Breast epithelium (tissue), 4 donors: ENCODE data around the gene DAB2IP. TPM values are rescaled to one million over a fixed set of nuclear protein-coding genes. Genes with fewer than 3 reads are reported as not detected.

Source experiments
- DNase-seq, 2 donors: peaks; one replicate each; pipeline ENCODE4 v3.0.0-alpha.2; 2019; ENCODE audit warnings: low spot score in 2 of 2
- H3K27ac ChIP-seq, 2 donors: fragments of 200-600 bp; sonication (generic) in 1 of 2; one replicate each; pipeline ENCODE4 v1.5.1; 2016 to 2019; ENCODE audit warnings: mild to moderate bottlenecking in 1 of 2
- H3K27me3 ChIP-seq, 2 donors: fragments of 200-600 bp; sonication (generic) in 1 of 2; one replicate each; pipeline versions ENCODE4 v1.5.1 to v1.6.0; 2017 to 2019; ENCODE audit warnings: control low read depth in 1 of 2, mild to moderate bottlenecking in 1 of 2
- H3K36me3 ChIP-seq: fragments of 200-600 bp; one replicate; pipeline ENCODE4 v1.5.1; 2019
- H3K4me1 ChIP-seq, 2 donors: fragments of 200-600 bp; sonication (generic); one replicate each; pipeline ENCODE4 v1.5.1; 2016 to 2019; ENCODE audit warnings: control low read depth in 1 of 2
- H3K4me3 ChIP-seq, 3 donors: fragments of 200-600 bp; sonication (generic); 1 replicate in 2 of 3; 2 replicates in 1 of 3; pipeline ENCODE4 v1.5.1; 2016 to 2019; ENCODE audit warnings: mild to moderate bottlenecking in 3 of 3, moderate library complexity in 2 of 3
- H3K9me3 ChIP-seq, 2 donors: fragments of 200-600 bp; sonication (generic) in 1 of 2; one replicate each; pipeline ENCODE4 v1.5.1; 2016 to 2019; ENCODE audit warnings: control low read depth in 1 of 2
- CTCF ChIP-seq, 3 donors: fragments of 450-650 bp; IDR thresholded peaks; one replicate each; pipeline ENCODE4 v1.5.1; 2016 to 2017; ENCODE audit warnings: antibody characterized with exemption in 3 of 3, mild to moderate bottlenecking in 3 of 3, moderate library complexity in 3 of 3
- POLR2A ChIP-seq: fragments of 450-650 bp; IDR thresholded peaks from one replicate; pipeline ENCODE4 v1.6.1; 2016; ENCODE audit warnings: antibody characterized with exemption, mild to moderate bottlenecking, moderate library complexity
- POLR2AphosphoS5 ChIP-seq, 3 donors: sonication (generic); formaldehyde crosslinking; IDR thresholded peaks; one replicate each; pipeline ENCODE4 v1.6.1; 2017; ENCODE audit warnings: antibody characterized with exemption in 3 of 3
- intact Hi-C: fragments of 100-400 bp; cut with DNase I; formaldehyde crosslinking; loops from one replicate; pipeline ENCODE4 v1.15.1; 2023; ENCODE audit warnings: low total_unique reads
- total RNA-seq, 3 donors: library from RNA; depleted of rRNA; stranded (reverse); fragments of >200 nt; gene quantifications; one replicate each; pipeline ENCODE4 v1.1.0, GENCODE V29; 2016

Gene DAB2IP
- total RNA-seq, 3 donors from 2014 or later: 16.0 to 56.0 (median 55.8) TPM

- peak; percentile 86 to 96 for DNase-seq
- intact Hi-C loops: loop anchor here (5.0 kb wide), 1 partner anchor 42 kb away; no protein-coding TSS in a partner anchor
These were observed 48.9 kb downstream of the DAB2IP start for GRCh38 chr9:121700165-121700831.

GRCh38 chr9:121700832-121701419, 49.5 kb downstream of the DAB2IP start:
- Histone ChIP-seq H3K9me3 (no peaks in the 10 kb centered on the region), H3K4me3 (peak overlapping the region; percentile 60 to 96 (median 74)), H3K27ac (peak overlapping the region; percentile 92 to 95), H3K36me3 (no peaks in the 10 kb centered on the region), H3K27me3 (no peaks in the 10 kb centered on the region), H3K4me1 (peaks cover 5 to 7% of the 10 kb centered on the region in 2 donors)
- no peak for DNase-seq
- intact Hi-C loops: loop anchor here (5.0 kb wide), 1 partner anchor 41 kb away; no protein-coding TSS in a partner anchor
- TF ChIP-seq POLR2AphosphoS5 (IDR thresholded peaks at IDR 0.05) (no peak), CTCF (IDR thresholded peaks at IDR 0.05) (no peak), POLR2A (no peak)

More at GRCh38 chr9:121700165-121700831, 48.9 kb downstream of the DAB2IP start:
- peak overlapping the region; percentile 92 to 95 for H3K27ac ChIP-seq
- no peaks in the 10 kb centered on the region for H3K36me3 ChIP-seq
- H3K9me3 ChIP-seq: no peaks in the 10 kb centered on the region
- H3K27me3 ChIP-seq: no peaks in the 10 kb centered on the region
- H3K4me3 ChIP-seq: peak overlapping the region; percentile 60 to 96 (median 74)
- H3K4me1 ChIP-seq: peaks cover 5 to 7% of the 10 kb centered on the region in 2 donors
- TF ChIP-seq CTCF (IDR thresholded peaks at IDR 0.05) (peak; percentile 44 to 83 (median 47)), POLR2AphosphoS5 (IDR thresholded peaks at IDR 0.05) (peak in 2 of 3 donors; percentile 10 to 57), POLR2A (no peak)

- no peaks in the 10 kb centered on the region for H3K9me3 ChIP-seq
- peak overlapping the region; percentile 92 to 95 for H3K27ac ChIP-seq
- peaks cover 5 to 7% of the 10 kb centered on the region in 2 donors for H3K4me1 ChIP-seq
- intact Hi-C loops: loop anchor here (5.0 kb wide), 1 partner anchor 41 kb away; no protein-coding TSS in a partner anchor
- H3K27me3 ChIP-seq: no peaks in the 10 kb centered on the region
- DNase-seq: no peak
- no peak for TF ChIP-seq POLR2AphosphoS5 (IDR thresholded peaks at IDR 0.05)
- no peak for TF ChIP-seq POLR2A
- TF ChIP-seq CTCF (IDR thresholded peaks at IDR 0.05): no peak
- no peaks in the 10 kb centered on the region for H3K36me3 ChIP-seq
- H3K4me3 ChIP-seq: peak overlapping the region in 2 of 3 donors; percentile 74 to 96
These were observed 50.4 kb downstream of the DAB2IP start for GRCh38 chr9:121701736-121702261.

- H3K9me3 ChIP-seq: no peaks in the 10 kb centered on the region
- peak overlapping the region; percentile 92 to 95 for H3K27ac ChIP-seq
- TF ChIP-seq POLR2A: no peak
- TF ChIP-seq CTCF (IDR thresholded peaks at IDR 0.05): no peak
- TF ChIP-seq POLR2AphosphoS5 (IDR thresholded peaks at IDR 0.05): no peak
- H3K4me3 ChIP-seq: peak overlapping the region in 2 of 3 donors; percentile 74 to 96
- no peak for DNase-seq
- peaks cover 5 to 7% of the 10 kb centered on the region in 2 donors for H3K4me1 ChIP-seq
- H3K36me3 ChIP-seq: no peaks in the 10 kb centered on the region
- intact Hi-C loops: loop anchor here (5.0 kb wide), 1 partner anchor 39 kb away; no protein-coding TSS in a partner anchor
- no peaks in the 10 kb centered on the region for H3K27me3 ChIP-seq
These were observed 51.7 kb downstream of the DAB2IP start for GRCh38 chr9:121703014-121703734.
